Sigmoid colon (tissue), 4 donors: ENCODE data around the gene LCOR.

ENCODE experiments used
- CTCF ChIP-seq, 4 experiments: fragments of 450-650 bp in 3 of 4; fragments of 200-600 bp in 1 of 4; IDR thresholded peaks; one replicate each; pipeline ENCODE4 v1.5.1; 2016 to 2019; ENCODE audit warnings: antibody characterized with exemption in 4 of 4, mild to moderate bottlenecking in 3 of 4, moderate library complexity in 2 of 4
- EP300 ChIP-seq, 4 donors: sonication (generic); formaldehyde crosslinking; IDR thresholded peaks; one replicate each; pipeline ENCODE4 v1.6.1; 2017; ENCODE audit warnings: antibody characterized with exemption in 4 of 4
- POLR2A ChIP-seq, 2 donors: fragments of 450-650 bp; IDR thresholded peaks; one replicate each; pipeline ENCODE4 v1.6.1; 2016; ENCODE audit warnings: antibody characterized with exemption in 2 of 2, mild to moderate bottlenecking in 2 of 2, moderate library complexity in 2 of 2
- POLR2AphosphoS5 ChIP-seq, 4 donors: sonication (generic); formaldehyde crosslinking; IDR thresholded peaks; one replicate each; pipeline ENCODE4 v1.6.1; 2017; ENCODE audit warnings: antibody characterized with exemption in 4 of 4

DNA sequence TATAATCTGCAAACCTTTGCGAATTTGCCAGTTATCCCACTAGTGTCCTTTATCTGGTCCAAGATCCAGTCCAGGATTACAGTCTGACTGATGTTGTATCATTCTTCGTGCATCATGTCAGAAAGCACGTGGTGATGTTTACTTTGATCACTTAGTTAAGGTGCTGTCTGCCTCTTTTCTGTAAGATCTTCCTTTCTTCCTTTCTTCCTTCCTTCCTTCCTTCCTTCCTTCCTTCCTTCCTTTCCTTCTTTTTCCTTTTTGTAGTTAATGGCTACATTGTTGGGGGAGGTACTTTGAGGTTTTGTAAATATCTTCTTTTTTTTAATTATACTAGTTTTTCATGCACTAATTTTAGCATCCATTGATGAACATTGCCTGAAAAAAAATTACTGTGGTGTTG lies 80.3 kb downstream of the LCOR start:
- TF ChIP-seq CTCF (IDR thresholded peaks at IDR 0.05) (no peak), POLR2AphosphoS5 (IDR thresholded peaks at IDR 0.05) (no peak), POLR2A (IDR thresholded peaks at IDR 0.05) (no peak), EP300 (IDR thresholded peaks at IDR 0.05) (no peak)
